ENCODE results near the gene FZR1. TPM values are rescaled to one million over a fixed set of nuclear protein-coding genes. Genes with fewer than 3 reads are reported as not detected.

FZR1 gene
- total RNA-seq, result 10 to 100 TPM; 19.5 to 22.6 TPM
- long read RNA-seq, full-length matches to known transcripts, result 2 of 5 reads
- long read RNA-seq, partial matches to known transcripts, result 2 of 5 reads
- long read RNA-seq, other reads (novel, unspliced or antisense), result 1 of 5 reads

GRCh38 chr19:3505598-3506383 lies at the start of gene FZR1:
Gene FZR1 (plus strand): TSS chr19:3506311. CDS start chr19:3522990, 16,679 bp downstream.
- intact Hi-C loops (cut with DNase I), result no loop called here
- DNase-seq, result peak; percentile 99
- ATAC-seq, result peak; percentile 96 to 99

GRCh38 chr19:3456925-3457527 lies 49.1 kb upstream of the FZR1 start:
- no peak for DNase-seq
- intact Hi-C loops (cut with DNase I), result no loop called here
- no peak for ATAC-seq

DNA sequence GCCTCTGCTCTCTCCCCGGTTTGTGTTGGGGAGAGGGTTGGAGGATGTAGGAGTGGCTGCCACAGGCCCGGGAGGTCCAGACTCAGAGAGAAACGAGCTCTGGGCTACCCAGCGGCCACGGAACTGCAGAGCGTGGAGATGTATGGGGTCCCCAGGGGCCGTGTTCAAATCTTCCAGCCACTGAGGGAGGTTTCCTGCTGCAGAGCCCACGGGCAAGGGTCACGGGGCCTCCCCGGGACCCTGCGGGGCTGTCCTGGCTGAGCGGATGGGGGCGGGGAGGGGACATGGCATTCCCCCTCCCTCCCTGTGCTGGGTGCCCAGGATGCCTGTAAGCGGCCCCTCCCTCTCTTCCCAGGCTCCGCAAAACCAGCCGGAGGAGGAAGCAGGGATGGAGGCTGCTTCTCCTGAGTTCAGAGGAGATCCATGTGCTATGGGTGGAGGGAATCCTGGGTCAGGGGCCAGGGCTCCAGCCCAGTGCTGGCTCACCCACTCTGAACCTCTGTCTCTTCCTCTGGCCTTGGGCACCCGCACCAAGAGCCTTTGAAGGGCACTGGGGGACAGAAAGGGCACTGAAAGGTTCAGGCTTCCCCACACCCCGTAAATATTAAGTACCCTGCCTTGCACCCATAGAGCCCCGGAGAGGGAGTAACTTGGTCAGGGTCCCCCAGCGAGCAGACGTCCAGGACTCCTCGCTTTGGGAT lies 48.4 kb upstream of the FZR1 start:
- DNase-seq (peak; percentile 48), ATAC-seq (no peak)
- intact Hi-C loops (cut with DNase I), result no loop called here

DNA sequence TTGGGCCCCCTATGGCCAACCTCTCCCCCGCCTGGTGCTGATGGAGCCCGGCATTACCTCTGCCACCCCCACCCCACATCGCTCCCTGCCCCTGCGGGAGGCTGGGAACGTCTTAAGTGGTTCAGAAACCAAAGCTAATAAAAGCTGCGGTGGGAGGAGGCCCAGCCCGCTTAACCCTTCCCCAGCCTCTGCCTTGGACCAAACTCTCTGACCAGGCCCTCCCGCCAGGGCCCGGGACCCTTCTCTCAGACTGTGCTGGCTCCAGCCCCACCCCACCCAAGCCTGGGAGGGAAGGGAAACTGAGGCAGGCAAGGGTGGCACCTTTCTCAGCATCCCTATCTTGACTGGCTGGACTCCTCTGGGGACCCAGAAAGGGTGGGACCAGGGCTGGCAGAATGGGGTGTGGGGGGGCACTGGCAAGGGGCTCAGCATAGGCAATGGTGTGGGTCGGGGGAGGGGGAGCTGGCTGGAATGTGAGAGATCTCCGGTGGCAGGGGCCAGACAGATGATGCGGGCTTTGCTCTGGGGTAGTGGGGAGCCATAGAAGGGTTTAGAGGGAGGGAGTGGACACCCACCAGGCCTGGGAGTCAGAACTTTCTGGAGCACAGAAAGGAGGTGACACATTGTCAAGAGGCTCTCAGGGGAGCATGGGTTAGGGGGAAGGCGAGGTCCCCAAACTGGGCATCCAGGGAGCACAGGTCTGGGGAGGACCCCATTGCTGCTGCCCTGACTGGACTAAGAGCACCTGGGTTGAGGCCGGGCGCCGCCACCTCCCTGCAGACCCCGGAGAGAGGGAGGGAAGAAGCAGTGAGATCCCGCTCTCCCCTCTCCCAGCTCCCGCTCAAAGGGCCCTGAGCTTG lies 47.7 kb upstream of the FZR1 start:
- intact Hi-C loops (cut with DNase I), result no loop called here
- DNase-seq, result no peak
- peak in 1 of 2 donors; percentile 0 for ATAC-seq

GRCh38 chr19:3459089-3459881 lies 46.8 kb upstream of the FZR1 start:
- ATAC-seq (peak; percentile 89 to 90), DNase-seq (peak; percentile 94)
- intact Hi-C loops (cut with DNase I), result no loop called here

DNA sequence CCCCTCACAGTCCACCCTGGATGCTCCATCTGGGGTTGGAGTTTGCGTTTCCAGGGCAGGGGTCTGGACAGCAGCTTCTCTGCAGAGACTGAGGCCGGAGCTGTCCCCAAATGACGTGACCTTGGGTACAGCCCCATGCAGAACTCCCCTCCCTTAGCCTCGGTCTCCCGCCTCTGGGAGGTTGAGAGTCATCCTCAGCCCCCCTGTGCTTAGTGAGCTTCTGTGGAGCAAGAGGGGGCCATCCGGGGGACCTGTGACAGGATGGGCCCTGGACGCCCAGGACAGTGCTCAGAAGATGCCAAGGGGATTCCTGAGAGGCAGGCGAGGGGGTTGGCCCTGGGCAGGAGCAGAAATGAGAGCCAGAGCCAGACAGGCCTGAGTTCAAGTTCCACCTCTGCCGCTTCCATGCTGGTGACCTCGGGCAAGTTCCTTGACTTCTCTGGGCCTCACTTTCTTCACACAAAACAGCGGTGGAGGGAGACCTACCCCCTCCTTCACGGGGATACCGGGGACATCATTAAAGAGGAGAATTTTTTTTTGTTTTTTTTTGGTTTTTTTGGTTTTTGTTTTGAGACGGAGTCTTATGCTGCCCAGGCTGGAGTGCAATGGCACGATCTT lies 46.0 kb upstream of the FZR1 start:
- intact Hi-C loops (cut with DNase I), result no loop called here
- ATAC-seq, result peak in 1 of 2 donors; percentile 3
- DNase-seq, result no peak

DNA sequence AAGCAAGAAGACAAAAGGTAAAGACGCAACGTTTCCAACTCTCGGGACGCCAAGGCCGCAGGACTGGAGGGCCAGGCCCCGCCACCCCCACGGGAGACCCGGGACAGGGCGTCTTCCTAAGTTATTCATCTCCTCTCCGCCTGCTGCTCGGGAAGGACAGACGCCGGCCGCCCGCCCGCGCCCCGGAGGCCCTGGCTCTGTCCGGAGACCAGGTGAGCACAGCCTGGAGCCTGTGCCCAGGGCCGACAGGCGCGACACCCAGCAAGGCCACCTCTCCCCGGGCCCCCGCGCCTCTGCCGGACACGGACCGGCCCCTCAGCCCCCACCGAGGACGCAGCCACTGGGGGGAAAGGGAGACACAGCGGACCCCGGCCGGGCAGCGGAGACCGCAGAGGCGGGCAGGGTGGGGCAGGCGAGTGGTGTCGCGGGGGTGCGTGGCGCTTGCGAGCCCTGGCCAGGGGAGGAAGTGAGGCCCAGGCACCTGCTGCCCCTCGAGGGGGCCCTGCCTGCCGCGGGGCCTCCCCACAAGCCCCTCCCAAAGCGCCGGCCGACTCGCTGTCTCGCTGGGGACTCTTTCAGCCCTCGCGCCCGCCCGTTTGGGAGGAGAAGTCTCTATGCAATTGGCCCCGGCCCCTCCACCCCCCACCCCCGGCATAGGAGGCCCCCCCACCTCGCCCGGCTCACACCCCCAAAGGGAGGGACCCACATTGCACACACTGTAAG lies 43.0 kb upstream of the FZR1 start:
- ATAC-seq, result no peak

GRCh38 chr19:3463714-3464586 lies 42.2 kb upstream of the FZR1 start:
- ATAC-seq (no peak), DNase-seq (no peak)
- intact Hi-C loops (cut with DNase I), result no loop called here

More for the DNA sequence above, 43.0 kb upstream of the FZR1 start:
- DNase-seq, result no peak
- intact Hi-C loops (cut with DNase I), result no loop called here

- DNase-seq (no peak), ATAC-seq (no peak)
- intact Hi-C loops (cut with DNase I), result no loop called here
These were observed 41.4 kb upstream of the FZR1 start for GRCh38 chr19:3464587-3465235.

DNA sequence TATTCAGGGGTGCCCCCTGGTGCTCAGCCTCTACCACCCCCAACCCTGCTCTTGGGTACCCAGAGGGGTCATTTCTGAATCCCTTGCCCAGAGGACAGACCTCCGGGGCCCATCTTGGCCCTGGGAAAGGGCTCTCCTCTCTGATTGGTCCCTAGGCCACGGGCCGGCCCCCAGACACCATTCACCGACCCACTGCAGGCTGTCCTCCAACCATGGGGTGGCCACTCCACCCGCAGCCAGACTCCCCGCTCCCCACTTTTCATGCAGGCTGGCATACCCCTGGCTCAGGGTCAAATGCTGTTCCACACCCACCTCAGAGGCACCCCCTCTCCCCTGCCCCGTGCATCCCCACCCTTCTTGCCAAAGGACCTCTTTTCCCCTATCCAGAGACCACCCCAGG lies 40.6 kb upstream of the FZR1 start:
- DNase-seq, result no peak
- intact Hi-C loops (cut with DNase I), result no loop called here
- no peak for ATAC-seq

GRCh38 chr19:3466635-3467034 lies 39.5 kb upstream of the FZR1 start:
- intact Hi-C loops (cut with DNase I), result no loop called here
- ATAC-seq (peak; percentile 11 to 81), DNase-seq (no peak)

DNA sequence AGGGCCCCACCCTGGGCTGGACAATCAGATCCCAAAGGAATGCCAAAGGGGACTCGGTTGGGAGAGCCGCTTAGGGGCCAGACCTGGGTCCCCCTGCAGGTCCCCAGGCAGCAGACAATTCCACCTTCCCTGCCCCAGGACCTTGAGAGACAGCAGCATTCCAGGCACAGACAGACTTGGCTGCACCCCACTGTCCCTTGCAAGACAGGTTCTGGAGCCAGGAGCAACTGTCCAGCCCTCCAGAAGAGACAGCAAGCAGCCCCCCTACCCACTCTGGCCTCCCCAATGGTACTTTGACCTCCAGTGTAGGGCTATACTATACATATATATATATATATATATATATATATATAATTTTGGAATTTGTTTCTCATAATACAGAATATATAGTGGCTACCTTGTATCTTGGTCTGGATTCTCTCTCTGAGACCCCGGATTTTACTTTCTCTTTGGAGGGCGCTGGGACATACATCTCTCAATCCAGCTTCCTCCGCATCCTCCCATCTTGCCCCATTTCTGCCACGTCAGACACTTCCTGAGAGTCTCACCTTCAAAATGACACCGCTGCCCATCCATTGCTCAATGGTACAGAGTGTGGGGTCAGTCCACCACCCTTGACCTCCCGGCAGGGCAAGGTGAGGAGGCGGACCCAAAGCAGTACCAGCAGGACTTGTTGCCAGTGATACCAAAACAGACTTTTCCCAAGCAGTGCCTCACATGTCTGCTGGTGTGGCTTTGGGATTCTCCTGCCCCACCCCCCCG lies 38.5 kb upstream of the FZR1 start:
- DNase-seq (no peak), ATAC-seq (no peak)
- intact Hi-C loops (cut with DNase I), result no loop called here

- ATAC-seq, result no peak
- intact Hi-C loops (cut with DNase I), result no loop called here
- DNase-seq, result no peak
These were observed 37.9 kb upstream of the FZR1 start for GRCh38 chr19:3468211-3468610.

DNA sequence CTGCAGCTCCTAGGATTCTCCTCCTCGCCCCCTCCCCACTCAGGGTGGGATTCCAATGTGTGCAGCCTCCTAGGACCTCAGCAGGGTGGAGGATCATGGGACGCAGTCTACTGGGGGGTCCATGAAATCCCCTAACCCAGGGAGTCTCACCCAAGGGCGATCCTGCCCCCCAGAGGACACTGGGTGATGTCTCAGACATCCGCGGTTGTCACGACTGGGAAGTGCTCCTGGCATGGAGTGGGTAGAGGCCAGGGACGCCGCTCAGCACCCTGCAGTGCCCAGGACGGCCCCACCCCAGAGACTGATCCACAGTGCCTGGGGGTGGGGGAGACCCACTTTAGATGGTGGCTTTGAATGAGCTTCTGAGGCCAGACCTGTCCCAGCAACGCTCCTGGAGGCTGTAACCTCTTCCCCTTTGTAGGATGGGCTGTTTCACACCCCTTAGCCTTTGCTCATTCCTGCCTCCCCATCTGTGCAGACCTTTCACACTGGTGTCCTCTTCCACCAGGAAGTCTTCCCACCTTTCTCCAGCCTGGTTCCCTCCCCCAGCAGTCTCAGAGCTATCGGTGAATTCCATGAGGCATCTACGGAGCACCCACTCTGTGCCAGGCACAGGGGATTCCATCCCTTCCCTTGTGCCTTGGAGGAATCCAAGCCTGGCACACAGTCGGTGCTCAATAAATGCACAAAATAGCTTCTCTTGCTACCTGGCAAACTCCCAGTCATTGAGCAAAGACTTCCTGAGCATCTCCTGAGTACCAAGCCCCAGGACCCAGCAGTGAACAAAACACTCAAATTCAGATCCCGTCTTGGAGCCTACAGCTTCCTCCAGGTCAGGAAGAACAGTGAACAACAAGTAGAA lies 36.2 kb upstream of the FZR1 start:
- peak in 1 of 2 donors; percentile 7 for ATAC-seq

More for the DNA sequence above, 36.2 kb upstream of the FZR1 start:
- intact Hi-C loops (cut with DNase I), result loop anchor here in 1 of 2 donors (10.0 kb wide), 1 partner anchor 245 kb away; the partner anchor contains the start of gene CELF5
- DNase-seq, result no peak

All from left cardiac atrium (tissue), 4 donors.